ENCODE measurements around the gene CUL4A.

The CUL4A gene

GRCh38 chr13:113280126-113280525 is 70.7 kb downstream of the CUL4A start (continued):
- TF ChIP-seq, protein P1, sequence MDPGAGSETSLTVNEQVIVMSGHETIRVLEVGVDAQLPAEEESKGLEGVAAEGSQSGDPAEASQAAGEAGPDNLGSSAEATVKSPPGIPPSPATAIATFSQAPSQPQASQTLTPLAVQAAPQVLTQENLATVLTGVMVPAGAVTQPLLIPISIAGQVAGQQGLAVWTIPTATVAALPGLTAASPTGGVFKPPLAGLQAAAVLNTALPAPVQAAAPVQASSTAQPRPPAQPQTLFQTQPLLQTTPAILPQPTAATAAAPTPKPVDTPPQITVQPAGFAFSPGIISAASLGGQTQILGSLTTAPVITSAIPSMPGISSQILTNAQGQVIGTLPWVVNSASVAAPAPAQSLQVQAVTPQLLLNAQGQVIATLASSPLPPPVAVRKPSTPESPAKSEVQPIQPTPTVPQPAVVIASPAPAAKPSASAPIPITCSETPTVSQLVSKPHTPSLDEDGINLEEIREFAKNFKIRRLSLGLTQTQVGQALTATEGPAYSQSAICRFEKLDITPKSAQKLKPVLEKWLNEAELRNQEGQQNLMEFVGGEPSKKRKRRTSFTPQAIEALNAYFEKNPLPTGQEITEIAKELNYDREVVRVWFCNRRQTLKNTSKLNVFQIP (CRISPR knock-in tag; IDR thresholded peaks at IDR 0.05; ENCODE audit: borderline replicate concordance, low read depth) = no peak
- TF ChIP-seq ZFP3 (CRISPR knock-in tag; IDR thresholded peaks at IDR 0.05) = no peak
- no peak for TF ChIP-seq ZNF70 (CRISPR knock-in tag; IDR thresholded peaks at IDR 0.05)

DNA sequence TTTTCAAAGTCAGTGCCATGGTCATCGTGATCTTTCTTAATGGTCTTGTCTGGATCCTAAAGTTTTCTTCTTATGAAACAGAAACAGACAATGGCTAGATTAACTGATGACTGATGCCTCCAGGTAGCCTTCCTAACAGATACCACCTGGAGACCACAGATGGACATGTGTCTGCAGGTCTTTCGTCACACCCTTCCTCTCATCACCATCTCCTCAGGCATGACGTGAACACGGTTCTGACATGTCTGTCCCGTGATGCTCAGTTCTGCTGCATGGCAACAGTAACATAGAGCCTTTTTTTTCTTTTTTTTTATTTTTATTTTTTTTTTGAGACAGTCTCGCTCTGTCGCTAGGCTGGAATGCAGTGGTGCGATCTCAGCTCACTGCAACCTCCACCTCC is 74.5 kb downstream of the CUL4A start:
- TF ChIP-seq BACH2 (CRISPR knock-in tag; IDR thresholded peaks at IDR 0.05; ENCODE audit: borderline replicate concordance) (no peak), RARB (CRISPR knock-in tag; IDR thresholded peaks at IDR 0.05) (no peak), ZNF565 (CRISPR knock-in tag; conservative IDR thresholded peaks at IDR 0.05; ENCODE audit: low read depth) (no peak), ZNF70 (CRISPR knock-in tag; IDR thresholded peaks at IDR 0.05) (no peak), PPARA (CRISPR knock-in tag; IDR thresholded peaks at IDR 0.05; ENCODE audit: borderline replicate concordance) (no peak), OSR1 (CRISPR knock-in tag; IDR thresholded peaks at IDR 0.05) (no peak), CSDC2 (CRISPR knock-in tag; IDR thresholded peaks at IDR 0.05) (no peak), ZC3H10 (CRISPR knock-in tag; IDR thresholded peaks at IDR 0.05) (no peak), ISL1 (CRISPR knock-in tag; IDR thresholded peaks at IDR 0.05) (no peak), ZNF8 (CRISPR knock-in tag; IDR thresholded peaks at IDR 0.05) (no peak), ZFP30 (CRISPR knock-in tag; IDR thresholded peaks at IDR 0.05) (no peak), CSRNP3 (CRISPR knock-in tag; IDR thresholded peaks at IDR 0.05) (no peak), TCF4 (CRISPR knock-in tag; IDR thresholded peaks at IDR 0.05; ENCODE audit: borderline replicate concordance) (no peak), GLIS3 (CRISPR knock-in tag; IDR thresholded peaks at IDR 0.05) (no peak), ARNTL (CRISPR knock-in tag; IDR thresholded peaks at IDR 0.05; ENCODE audit: borderline replicate concordance, low read depth) (no peak), SNAI2 (CRISPR knock-in tag; IDR thresholded peaks at IDR 0.05) (no peak)
- TF ChIP-seq, protein P2, sequence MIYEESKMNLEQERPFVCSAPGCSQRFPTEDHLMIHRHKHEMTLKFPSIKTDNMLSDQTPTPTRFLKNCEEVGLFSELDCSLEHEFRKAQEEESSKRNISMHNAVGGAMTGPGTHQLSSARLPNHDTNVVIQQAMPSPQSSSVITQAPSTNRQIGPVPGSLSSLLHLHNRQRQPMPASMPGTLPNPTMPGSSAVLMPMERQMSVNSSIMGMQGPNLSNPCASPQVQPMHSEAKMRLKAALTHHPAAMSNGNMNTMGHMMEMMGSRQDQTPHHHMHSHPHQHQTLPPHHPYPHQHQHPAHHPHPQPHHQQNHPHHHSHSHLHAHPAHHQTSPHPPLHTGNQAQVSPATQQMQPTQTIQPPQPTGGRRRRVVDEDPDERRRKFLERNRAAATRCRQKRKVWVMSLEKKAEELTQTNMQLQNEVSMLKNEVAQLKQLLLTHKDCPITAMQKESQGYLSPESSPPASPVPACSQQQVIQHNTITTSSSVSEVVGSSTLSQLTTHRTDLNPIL (CRISPR knock-in tag; IDR thresholded peaks at IDR 0.05; ENCODE audit: low read depth) = no peak
- TF ChIP-seq, protein P3, sequence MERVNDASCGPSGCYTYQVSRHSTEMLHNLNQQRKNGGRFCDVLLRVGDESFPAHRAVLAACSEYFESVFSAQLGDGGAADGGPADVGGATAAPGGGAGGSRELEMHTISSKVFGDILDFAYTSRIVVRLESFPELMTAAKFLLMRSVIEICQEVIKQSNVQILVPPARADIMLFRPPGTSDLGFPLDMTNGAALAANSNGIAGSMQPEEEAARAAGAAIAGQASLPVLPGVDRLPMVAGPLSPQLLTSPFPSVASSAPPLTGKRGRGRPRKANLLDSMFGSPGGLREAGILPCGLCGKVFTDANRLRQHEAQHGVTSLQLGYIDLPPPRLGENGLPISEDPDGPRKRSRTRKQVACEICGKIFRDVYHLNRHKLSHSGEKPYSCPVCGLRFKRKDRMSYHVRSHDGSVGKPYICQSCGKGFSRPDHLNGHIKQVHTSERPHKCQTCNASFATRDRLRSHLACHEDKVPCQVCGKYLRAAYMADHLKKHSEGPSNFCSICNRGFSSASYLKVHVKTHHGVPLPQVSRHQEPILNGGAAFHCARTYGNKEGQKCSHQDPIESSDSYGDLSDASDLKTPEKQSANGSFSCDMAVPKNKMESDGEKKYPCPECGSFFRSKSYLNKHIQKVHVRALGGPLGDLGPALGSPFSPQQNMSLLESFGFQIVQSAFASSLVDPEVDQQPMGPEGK (CRISPR knock-in tag; IDR thresholded peaks at IDR 0.05; ENCODE audit: borderline replicate concordance) = no peak
- TF ChIP-seq, protein P1 (CRISPR knock-in tag; IDR thresholded peaks at IDR 0.05; ENCODE audit: borderline replicate concordance, low read depth) = no peak
- no peak for ATAC-seq

- TF ChIP-seq GLIS3 (CRISPR knock-in tag; IDR thresholded peaks at IDR 0.05) (no peak), ZNF8 (CRISPR knock-in tag; IDR thresholded peaks at IDR 0.05) (no peak), SNAI2 (CRISPR knock-in tag; IDR thresholded peaks at IDR 0.05) (no peak), ZFP3 (CRISPR knock-in tag; IDR thresholded peaks at IDR 0.05) (no peak), ZC3H10 (CRISPR knock-in tag; IDR thresholded peaks at IDR 0.05) (no peak), ESRRG (CRISPR knock-in tag; IDR thresholded peaks at IDR 0.05) (no peak)
- ATAC-seq = no peak
Observed at GRCh38 chr13:113288880-113289279, 79.5 kb downstream of the CUL4A start.

- no peak for ATAC-seq
- TF ChIP-seq ARNTL (CRISPR knock-in tag; IDR thresholded peaks at IDR 0.05; ENCODE audit: borderline replicate concordance, low read depth) = no peak
- no peak for TF ChIP-seq ZFP3 (CRISPR knock-in tag; IDR thresholded peaks at IDR 0.05)
- no peak for TF ChIP-seq OSR1 (CRISPR knock-in tag; IDR thresholded peaks at IDR 0.05)
- no peak for TF ChIP-seq TOX (CRISPR knock-in tag; IDR thresholded peaks at IDR 0.05; ENCODE audit: borderline replicate concordance)
- TF ChIP-seq ESRRG (CRISPR knock-in tag; IDR thresholded peaks at IDR 0.05) = no peak
- no peak for TF ChIP-seq TCF4 (CRISPR knock-in tag; IDR thresholded peaks at IDR 0.05; ENCODE audit: borderline replicate concordance)
Observed at GRCh38 chr13:113291129-113291528, 81.7 kb downstream of the CUL4A start.

Measured in SK-N-SH treated with all-trans-retinoic acid at 6 μM for 48 hours (cell line).